COLO668 (cell line): Measurements from ENCODE around the gene PRPF8.
"Not testable (repeated sequence)": the region's sequence is repeated elsewhere in the genome, so short reads cannot be mapped to it uniquely, and the experiment has no call there.

Experiments used
- DNase-seq: peaks from one replicate; lab custom pipeline; 2025; ENCODE audit not compliant: unreplicated experiment; lab: John Stamatoyannopoulos, UW

The PRPF8 gene

DNA sequence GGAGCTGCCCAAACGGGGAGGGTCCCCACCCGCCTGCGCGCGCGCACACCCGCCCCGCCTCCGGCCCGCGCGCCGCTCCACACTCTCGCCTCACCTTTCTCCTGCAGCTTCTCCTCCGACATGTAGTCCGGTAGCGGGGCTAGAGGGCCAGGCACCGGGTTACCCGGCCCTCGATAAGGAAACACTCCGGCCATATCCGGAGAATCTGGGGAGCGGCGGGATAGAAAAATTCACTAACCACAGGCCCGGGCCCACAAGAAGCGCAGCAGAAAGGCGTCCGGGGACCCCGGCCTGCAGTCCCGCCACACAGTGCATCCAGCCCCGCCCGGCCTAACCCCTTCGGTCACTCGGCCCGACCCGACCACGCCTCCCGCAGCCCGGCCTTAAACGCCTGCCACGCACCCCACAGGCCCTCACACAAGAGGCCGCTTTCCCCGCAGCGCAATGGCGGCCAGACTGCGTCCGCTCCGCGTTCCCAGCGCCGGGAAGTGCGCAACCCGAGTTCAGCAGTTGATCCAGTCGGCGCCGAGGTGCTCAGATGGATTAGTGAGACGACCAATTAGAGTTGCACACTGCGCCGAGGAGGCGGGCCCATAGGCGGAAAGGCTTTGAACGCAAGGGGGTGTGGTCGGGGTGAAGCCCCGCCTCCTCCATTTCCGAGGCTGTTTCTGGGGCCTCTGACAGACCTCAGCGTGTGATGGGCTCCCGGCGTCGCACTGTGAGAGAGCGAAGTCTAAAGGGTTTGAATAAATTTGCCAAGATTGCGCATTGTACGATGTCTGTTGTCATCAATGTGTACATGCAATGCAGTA is at the start of gene PRPF8:
TSS of gene PRPF8 (minus strand) at position 490 of the 812 bp plus-strand sequence. CDS start at position 194, 296 bp downstream.
- peak; percentile 94 for DNase-seq

GRCh38 chr17:1733759-1734158 is 49.1 kb upstream of the PRPF8 start:
- DNase-seq, result no peak

- no peak for DNase-seq
Measured at GRCh38 chr17:1732833-1733321, 48.2 kb upstream of the PRPF8 start.

- no peak for DNase-seq
Measured at GRCh38 chr17:1732241-1732832, 47.7 kb upstream of the PRPF8 start.

DNA sequence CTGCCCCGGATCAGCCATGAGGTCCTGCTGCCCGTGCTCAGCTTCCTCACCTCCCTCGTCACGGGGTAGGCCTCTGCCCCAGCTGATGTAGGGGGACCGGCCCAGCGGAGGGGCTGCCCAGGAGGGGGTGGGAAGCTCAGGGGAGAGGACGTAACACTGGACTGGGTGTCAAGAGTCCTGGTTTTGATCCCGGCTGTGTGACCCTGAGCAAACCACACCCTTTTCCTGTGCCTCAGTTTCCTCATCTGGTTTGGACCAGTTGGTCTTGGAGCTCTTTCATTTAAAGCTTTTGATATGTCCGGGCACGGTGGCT is 46.5 kb upstream of the PRPF8 start:
- no peak for DNase-seq

GRCh38 chr17:1730326-1731193 is 45.9 kb upstream of the PRPF8 start:
- no peak for DNase-seq

DNA sequence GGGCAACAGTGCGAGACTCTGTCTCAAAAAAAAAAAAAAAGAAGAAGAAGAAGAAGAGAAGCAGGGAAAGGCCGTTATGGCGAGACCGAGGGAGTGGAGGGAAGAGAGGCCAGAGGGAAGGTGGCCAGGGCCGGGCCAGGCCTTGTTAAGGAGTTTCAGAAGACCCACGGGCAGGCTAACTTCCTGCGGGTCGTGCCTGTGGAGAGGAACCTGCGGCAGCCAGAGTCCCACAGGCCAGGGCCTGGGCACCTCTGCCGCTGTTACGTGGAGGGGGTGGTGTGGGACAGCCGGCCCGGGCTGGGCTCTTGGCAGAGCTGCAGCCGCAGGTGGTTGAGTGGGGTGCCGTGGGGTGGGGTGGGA is 45.3 kb upstream of the PRPF8 start:
- DNase-seq, result no peak

DNA sequence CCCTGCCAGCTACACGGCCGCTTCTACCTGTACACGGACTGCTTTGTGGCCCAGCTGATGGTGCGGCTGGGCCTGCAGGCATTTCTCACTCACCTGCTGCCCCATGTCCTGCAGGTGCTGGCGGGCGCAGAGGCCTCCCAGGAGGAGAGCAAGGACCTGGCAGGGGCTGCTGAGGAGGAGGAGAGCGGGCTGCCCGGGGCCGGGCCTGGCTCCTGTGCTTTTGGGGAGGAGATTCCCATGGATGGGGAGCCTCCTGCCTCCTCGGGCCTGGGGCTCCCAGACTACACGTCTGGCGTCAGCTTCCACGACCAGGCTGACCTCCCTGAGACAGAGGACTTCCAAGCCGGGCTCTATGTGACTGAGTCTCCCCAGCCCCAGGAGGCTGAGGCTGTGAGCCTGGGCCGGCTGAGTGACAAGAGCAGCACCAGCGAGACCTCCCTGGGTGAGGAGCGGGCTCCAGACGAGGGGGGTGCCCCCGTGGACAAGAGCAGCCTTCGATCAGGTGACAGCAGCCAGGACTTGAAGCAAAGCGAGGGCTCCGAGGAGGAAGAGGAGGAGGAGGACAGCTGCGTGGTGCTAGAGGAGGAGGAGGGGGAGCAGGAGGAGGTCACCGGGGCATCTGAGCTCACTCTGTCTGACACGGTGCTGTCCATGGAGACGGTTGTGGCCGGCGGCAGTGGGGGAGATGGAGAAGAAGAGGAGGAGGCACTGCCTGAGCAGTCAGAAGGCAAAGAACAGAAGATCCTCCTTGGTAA is 43.4 kb upstream of the PRPF8 start:
- DNase-seq, result no peak

DNA sequence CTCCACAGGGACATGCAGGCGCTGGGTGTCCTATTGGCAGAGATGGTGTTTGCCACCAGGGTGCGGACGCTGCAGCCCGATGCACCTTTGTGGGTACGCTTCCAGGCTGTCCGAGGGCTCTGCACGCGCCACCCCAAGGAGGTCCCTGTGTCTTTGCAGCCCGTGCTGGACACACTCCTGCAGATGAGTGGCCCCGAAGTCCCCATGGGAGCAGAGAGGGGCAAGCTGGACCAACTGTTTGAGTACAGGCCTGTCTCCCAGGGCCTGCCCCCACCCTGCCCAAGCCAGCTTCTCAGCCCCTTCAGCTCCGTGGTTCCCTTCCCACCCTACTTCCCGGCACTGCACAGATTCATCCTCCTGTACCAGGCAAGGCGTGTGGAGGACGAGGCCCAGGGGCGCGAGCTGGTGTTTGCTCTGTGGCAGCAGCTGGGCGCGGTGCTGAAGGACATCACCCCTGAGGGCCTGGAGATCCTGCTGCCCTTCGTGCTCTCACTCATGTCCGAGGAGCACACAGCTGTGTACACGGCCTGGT is 42.7 kb upstream of the PRPF8 start:
- DNase-seq, result peak; percentile 48

GRCh38 chr17:1726626-1727257 is 42.1 kb upstream of the PRPF8 start:
- no peak for DNase-seq

DNA sequence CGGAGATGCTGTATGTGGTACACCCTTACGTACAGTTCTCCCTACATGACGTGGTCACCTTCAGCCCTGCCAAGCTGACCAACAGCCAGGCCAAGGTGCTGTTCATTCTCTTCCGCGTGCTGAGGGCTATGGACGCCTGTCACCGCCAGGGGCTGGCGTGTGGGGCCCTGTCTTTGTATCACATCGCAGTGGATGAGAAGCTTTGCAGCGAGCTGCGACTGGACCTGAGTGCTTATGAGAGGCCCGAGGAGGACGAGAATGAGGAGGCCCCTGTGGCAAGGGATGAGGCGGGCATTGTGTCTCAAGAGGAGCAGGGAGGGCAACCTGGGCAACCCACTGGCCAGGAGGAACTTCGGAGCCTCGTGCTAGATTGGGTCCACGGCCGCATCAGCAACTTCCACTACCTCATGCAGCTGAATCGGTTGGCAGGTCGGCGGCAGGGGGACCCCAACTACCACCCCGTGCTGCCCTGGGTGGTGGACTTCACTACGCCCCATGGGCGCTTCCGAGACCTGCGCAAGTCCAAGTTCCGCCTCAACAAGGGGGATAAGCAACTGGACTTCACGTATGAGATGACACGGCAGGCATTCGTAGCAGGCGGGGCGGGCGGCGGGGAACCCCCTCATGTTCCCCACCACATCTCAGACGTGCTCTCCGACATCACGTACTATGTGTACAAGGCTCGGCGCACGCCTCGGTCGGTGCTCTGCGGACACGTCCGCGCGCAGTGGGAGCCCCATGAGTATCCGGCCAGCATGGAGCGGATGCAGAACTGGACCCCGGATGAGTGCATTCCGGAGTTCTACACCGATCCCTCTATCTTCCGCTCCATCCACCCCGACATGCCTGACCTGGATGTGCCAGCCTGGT is 41.2 kb upstream of the PRPF8 start:
- DNase-seq, result no peak

DNA sequence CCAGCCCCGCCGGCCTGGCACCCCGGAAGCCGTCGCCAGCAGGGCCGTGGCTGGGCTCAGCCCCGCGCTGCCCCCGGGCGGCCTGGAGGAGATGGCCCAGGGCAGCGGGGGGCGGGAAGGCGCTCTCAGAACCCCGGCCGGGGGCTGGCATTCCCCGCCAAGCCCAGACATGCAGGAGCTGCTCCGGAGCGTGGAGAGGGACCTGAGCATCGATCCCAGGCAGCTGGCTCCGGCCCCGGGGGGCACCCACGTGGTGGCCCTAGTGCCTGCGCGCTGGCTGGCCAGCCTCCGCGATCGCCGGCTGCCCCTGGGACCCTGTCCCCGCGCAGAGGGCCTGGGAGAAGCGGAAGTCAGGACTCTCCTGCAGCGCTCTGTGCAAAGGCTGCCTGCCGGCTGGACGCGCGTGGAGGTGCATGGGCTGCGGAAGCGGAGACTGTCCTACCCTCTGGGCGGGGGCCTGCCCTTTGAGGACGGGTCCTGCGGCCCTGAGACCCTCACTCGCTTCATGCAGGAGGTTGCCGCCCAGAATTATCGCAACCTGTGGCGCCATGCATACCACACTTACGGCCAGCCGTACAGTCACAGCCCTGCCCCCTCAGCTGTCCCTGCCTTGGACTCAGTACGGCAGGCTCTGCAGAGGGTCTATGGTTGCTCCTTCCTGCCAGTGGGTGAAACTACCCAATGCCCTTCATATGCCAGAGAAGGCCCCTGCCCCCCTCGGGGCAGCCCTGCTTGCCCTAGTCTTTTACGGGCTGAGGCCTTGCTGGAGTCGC is 40.4 kb upstream of the PRPF8 start:
- DNase-seq, result peak; percentile 68

GRCh38 chr17:1724351-1724868 is 39.7 kb upstream of the PRPF8 start, which contains the start of gene WDR81:
WDR81 (plus strand) TSS chr17:1724704; CDS start chr17:1724960, 256 bp downstream.
- peak; percentile 82 for DNase-seq

DNA sequence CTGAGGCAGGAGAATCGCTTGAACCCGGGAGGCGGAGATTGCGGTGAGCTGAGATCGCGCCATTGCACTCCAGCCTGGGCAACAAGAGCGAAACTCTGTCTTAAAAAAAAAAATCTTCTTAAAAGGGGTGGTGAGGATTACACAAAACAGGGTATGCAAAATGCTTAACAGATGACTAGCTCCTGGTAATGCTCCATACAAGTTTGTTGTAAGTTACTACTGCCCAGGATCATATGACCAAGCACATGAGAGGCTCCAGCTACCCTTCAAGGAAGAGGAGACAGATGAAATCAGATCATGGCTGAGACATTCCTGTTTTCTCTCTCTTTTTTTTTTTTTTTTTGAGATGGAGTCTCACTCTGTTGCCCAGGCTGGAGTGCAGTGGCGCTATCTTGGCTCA is 37.4 kb upstream of the PRPF8 start:
- DNase-seq, result not testable (repeated sequence)

DNA sequence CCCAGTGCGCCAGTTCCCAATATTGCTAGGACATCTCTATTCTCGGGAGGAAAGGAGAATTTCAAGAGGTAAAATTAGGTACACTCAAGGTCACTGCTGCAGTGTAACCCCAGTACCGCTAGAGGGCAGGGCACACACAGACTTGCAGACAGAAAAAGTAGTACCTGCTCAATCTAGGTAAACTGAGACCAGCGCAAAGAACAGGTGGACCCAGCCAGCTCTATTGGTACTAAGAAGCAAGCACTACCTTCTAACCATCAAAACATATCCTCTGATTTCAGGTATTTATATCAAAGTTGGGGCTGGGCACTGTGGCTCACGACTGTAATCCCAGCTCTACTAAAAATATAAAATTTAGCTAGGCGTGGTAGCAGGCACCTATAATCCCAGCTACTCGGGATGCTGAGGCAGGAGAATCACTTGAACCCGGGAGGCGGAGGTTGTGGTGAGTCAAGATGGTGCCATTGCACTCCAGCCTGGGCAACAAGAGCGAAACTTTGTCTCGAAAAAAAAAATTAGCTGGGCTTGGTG is 36.3 kb upstream of the PRPF8 start:
- peak; percentile 33 for DNase-seq

DNA sequence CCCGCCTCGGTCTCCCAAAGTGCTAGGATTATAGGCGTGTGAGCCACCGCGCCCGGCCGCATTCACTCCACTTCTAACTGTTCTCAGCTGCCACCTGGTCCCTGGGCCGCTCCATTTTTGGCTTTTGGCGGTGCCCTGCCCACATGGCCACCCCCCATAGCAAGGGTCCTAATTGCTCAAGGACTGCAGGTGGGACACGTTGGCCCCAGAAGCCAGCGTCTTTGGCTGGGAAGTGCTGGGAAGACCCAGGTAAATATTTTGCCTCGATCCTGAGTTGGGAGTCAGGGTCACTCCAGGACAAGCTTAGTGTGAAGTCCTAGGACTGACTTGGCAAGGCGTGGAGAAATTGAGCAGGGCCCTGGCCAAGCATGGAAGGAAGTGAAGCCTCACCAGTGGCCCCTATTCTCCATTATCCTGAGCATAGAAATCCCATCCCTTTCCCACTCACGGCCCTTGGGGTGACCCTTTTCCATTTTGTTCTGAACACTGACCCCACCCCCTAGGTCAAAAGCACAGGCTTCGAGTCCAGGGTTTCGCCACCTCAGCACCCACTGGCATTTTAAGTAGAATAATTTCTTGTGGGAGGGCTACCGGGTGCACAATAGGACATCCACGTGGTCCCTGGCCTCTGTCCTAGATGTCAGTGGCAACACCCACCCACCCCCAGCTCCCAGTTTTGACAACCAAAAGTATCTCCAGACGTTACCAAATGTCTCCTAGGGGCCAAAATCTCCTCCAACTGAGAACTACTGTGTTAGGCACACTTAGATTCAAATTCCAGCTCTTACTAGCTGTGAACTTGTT is 33.9 kb upstream of the PRPF8 start:
- no peak for DNase-seq
